Measurements from ENCODE around the gene ZNF280C.

DNA sequence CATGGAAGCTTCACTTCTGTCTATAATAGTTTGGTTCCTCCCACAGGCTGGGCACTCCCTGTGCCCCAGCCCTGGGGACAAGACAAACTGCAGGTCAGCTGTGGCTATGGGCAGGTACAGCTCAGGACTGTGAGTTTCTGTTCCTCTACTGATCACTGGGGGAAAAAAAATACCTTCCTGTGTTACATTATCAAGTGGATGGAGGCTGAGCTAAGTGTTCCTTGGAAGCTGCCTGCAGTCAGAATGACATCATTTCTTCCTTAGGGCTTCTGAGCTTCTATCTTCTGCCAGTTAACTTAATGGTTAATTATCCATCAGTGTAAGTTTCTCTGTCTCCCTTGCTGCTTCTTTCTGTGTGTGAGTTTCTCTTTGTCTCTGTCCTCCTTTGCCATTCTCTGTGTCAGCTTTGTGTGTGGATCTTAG lies 92.3 kb downstream of the ZNF280C start:
- TF ChIP-seq EGR1 (IDR thresholded peaks at IDR 0.05; ENCODE audit: low read depth in 2 of 2), result no peak
- TF ChIP-seq, protein P1, sequence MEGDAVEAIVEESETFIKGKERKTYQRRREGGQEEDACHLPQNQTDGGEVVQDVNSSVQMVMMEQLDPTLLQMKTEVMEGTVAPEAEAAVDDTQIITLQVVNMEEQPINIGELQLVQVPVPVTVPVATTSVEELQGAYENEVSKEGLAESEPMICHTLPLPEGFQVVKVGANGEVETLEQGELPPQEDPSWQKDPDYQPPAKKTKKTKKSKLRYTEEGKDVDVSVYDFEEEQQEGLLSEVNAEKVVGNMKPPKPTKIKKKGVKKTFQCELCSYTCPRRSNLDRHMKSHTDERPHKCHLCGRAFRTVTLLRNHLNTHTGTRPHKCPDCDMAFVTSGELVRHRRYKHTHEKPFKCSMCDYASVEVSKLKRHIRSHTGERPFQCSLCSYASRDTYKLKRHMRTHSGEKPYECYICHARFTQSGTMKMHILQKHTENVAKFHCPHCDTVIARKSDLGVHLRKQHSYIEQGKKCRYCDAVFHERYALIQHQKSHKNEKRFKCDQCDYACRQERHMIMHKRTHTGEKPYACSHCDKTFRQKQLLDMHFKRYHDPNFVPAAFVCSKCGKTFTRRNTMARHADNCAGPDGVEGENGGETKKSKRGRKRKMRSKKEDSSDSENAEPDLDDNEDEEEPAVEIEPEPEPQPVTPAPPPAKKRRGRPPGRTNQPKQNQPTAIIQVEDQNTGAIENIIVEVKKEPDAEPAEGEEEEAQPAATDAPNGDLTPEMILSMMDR (IDR thresholded peaks at IDR 0.05; ENCODE audit: low read depth, low read length, missing input control), result no peak
- TF ChIP-seq JUND (IDR thresholded peaks at IDR 0.05), result no peak
- TF ChIP-seq RXRA (IDR thresholded peaks at IDR 0.05), result no peak
- no peak for TF ChIP-seq GABPA (IDR thresholded peaks at IDR 0.05 in 1 of 2, conservative IDR thresholded peaks at IDR 0.05 in 1 of 2)
- no peak for TF ChIP-seq NR2F2 (IDR thresholded peaks at IDR 0.05)

Measured in liver (tissue), 3 donors.